Mesodermal cell (in vitro differentiated cells): ENCODE measurements around the gene NCF2.
"Not testable (repeated sequence)": the region's sequence is repeated elsewhere in the genome, so short reads cannot be mapped to it uniquely, and the experiment has no call there.

ENCODE experiments used
- H3K27ac ChIP-seq: 2 replicates; pipeline ENCODE4 v1.7.0; 2013; ENCODE audit warnings: mild to moderate bottlenecking, low read depth, low read length, moderate library complexity; ENCODE audit not compliant: severe bottlenecking
- H3K36me3 ChIP-seq: 2 replicates; pipeline ENCODE4 v1.7.1; 2013; ENCODE audit warnings: mild to moderate bottlenecking, low read length, moderate library complexity; ENCODE audit not compliant: control insufficient read depth, insufficient read depth
- H3K4me1 ChIP-seq: one replicate; pipeline ENCODE4 v1.7.1; 2013; ENCODE audit warnings: mild to moderate bottlenecking, low read length; ENCODE audit not compliant: insufficient read depth, control insufficient read depth, poor library complexity, severe bottlenecking
- H3K4me3 ChIP-seq: 2 replicates; pipeline ENCODE4 v1.7.0; 2013; ENCODE audit warnings: low read length, control low read depth, mild to moderate bottlenecking; ENCODE audit not compliant: insufficient read depth, poor library complexity, severe bottlenecking; ENCODE audit errors: extremely low read depth
- H3K9me3 ChIP-seq: 2 replicates; pipeline ENCODE4 v1.7.1; 2013; ENCODE audit warnings: mild to moderate bottlenecking, low read length, moderate library complexity; ENCODE audit not compliant: control insufficient read depth
- WGBS, 2 experiments: methylation state at CpG; one replicate each; pipeline ENCODE4 v1.1.5; 2013; ENCODE audit warnings: missing lambda C conversion rate in 2 of 2; ENCODE audit not compliant: insufficient coverage in 2 of 2; 5-methylcytosine and 5-hydroxymethylcytosine counted together

The NCF2 gene

DNA sequence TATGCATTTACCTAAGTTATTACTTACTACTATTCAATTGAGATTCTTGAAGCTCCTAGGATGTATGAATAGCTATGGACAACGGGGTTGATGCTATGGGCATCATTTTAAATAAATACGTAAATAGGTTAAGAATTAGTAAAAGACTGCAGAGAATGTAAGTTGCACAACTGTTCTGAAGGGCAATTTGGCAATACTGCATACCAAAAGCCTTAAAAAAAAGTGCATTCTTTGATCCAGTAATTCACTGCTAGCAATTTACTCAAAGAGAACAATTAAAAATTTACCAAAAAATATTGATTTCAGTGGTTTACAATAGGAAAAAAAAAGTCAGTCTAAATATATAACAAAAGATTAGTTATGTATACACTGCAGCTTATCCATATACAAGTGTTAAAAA, 41.9 kb upstream of the NCF2 start:
- H3K36me3 ChIP-seq = peaks cover 50% of the 10 kb centered on the region
- H3K27ac ChIP-seq = no peak overlapping the region
- H3K4me3 ChIP-seq = peak overlapping the region; percentile 79
- 60% methylated on average over 2 of the region's 2 CpGs; no CpG with 5 or more reads in 1 of the 2 experiments for WGBS, 2 experiments
- H3K4me1 ChIP-seq = peaks cover 13% of the 10 kb centered on the region
- H3K9me3 ChIP-seq = no peaks in the 10 kb centered on the region

DNA sequence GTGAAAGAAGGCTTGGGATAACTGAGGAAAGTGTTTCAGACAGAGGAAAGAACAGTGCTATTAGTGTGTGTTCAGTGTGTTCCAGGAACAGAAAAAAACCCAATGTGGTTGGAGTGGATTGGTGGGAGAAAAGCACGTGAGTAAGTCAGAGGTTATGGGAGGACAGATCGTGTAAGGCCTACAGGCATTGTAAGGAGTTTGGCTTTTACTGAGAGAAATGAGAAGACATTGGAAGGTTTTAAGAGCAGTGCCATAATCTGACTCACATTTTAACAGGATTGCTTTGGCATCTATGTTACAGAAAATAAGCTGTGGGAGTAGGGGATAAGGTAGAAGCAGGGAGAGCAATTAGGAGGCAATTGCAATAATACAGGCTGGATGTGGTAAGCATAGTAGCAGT, 40.5 kb upstream of the NCF2 start:
- Histone ChIP-seq H3K9me3 (no peaks in the 10 kb centered on the region), H3K4me3 (no peak overlapping the region), H3K4me1 (peaks cover 11% of the 10 kb centered on the region), H3K27ac (no peak overlapping the region), H3K36me3 (peaks cover 63% of the 10 kb centered on the region)
- 87 to 95% methylated on average over 2 of the region's 2 CpGs for WGBS, 2 experiments

DNA sequence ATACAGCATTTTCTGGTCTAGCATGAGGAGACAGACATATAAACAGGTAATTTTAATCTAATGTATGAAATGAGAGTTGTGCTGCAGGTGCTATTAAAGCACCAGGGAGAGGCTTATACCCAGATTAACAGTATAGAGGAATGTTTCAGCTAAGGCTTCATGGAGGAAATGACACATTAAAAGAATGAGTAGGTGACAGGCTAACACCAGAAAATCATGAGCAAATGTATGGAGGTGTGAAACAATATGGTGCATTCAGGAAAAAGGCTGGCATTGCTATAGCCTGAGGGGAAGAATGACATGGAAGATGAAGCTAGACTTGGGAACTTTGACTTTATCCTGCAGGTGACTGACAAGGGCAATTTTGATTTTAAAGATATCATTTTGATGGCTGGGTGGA, 38.3 kb upstream of the NCF2 start:
- peaks cover 11% of the 10 kb centered on the region for H3K4me1 ChIP-seq
- peaks cover 76% of the 10 kb centered on the region for H3K36me3 ChIP-seq

DNA sequence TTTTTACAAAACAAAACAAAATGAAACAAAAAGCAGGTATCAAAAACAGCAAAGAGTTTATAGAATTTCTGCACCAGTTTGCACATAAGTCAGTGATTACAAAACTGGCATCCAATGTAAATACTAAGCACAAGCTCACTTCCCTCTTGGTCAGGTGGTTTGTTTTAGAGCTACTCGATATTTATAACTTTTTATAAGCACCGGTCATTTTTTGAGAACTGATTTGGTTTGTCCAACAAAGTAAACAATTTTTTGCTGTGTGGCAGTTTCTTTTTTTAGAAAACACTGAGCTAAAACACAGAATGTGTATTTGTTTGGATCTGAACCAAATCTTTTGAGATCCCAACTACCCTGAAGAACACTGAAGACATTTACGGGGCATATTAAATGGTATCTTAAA, 36.0 kb upstream of the NCF2 start:
- not testable (repeated sequence) for H3K4me1 ChIP-seq, H3K9me3 ChIP-seq, H3K4me3 ChIP-seq, H3K27ac ChIP-seq
- peaks cover 60% of the 10 kb centered on the region for H3K36me3 ChIP-seq
- WGBS, 2 experiments = 100% methylated on average over 1 of the region's 3 CpGs; no CpG with 5 or more reads in 1 of the 2 experiments

More for the DNA sequence above, 38.3 kb upstream of the NCF2 start:
- Histone ChIP-seq H3K27ac (no peak overlapping the region), H3K9me3 (no peaks in the 10 kb centered on the region), H3K4me3 (no peak overlapping the region)

DNA sequence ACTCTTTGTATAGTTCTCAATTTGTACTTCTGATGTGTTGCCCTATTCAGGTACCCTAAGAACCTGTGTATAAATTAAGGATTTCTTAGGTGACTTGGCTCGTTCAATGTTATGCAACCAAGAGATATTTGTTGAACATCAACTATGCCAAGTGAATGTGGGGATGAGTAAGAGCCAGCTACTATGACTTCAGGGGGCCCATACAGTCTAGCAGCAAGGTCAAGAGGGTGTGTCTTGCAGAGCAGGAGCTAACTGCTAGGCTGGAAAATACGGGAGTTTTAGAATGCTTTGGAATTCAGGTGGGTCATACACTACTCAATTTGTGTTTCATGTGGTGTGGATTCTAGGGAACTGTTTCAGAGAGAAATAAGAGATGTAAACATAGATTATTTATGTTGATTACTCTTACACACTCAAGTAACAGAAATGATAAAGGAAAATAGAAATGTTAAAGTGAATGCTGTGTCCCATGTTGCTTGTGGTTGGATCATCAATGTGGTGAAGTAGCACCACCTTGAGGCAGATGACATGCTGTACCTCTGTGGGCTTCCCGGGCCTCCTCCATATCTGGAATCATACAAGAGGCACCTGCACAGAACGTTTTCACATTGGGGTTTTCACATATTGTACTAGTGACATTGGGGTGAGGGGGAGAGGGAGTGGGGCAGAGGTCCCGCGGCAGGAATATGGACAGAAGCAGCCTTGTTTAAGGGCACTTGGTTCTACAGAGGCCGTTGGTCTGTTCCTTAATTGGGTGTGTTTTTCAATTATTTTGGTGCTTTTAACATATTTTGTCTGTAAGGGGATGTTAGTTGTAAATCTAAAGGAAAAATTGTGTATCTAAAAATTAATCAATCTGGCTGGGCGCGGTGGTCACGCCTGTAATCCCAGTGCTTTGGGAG, 32.9 kb upstream of the NCF2 start:
- no peak overlapping the region for H3K27ac ChIP-seq
- H3K36me3 ChIP-seq = peaks cover 35% of the 10 kb centered on the region
- no peaks in the 10 kb centered on the region for H3K9me3 ChIP-seq
- no peaks in the 10 kb centered on the region for H3K4me1 ChIP-seq
- no peak overlapping the region for H3K4me3 ChIP-seq
- WGBS, 2 experiments = 53 to 84% methylated on average over 4 to 8 of the region's 10 CpGs

DNA sequence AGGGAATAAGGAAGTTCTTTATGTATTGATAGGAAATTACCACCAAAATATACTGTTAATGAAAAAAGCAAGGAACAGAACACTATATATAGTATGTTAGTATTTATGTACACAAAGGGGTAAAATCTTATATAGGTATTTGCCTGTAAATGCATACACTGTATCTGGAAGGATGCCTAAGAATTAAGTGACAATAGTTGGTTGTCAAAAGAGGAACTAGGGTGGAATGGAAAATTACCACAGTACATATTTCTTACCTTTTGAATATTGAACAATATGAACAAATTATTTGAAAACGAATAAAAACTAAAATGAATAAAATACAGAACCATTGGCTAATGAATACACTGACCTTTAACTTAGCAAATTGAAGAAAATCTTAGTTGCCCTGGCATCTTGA, 31.8 kb upstream of the NCF2 start:
- no CpG with 5 or more reads among the region's 1 CpG for WGBS, 2 experiments
- no peaks in the 10 kb centered on the region for H3K4me1 ChIP-seq
- no peak overlapping the region for H3K4me3 ChIP-seq
- H3K9me3 ChIP-seq = no peaks in the 10 kb centered on the region
- no peak overlapping the region for H3K27ac ChIP-seq
- H3K36me3 ChIP-seq = peaks cover 25% of the 10 kb centered on the region

DNA sequence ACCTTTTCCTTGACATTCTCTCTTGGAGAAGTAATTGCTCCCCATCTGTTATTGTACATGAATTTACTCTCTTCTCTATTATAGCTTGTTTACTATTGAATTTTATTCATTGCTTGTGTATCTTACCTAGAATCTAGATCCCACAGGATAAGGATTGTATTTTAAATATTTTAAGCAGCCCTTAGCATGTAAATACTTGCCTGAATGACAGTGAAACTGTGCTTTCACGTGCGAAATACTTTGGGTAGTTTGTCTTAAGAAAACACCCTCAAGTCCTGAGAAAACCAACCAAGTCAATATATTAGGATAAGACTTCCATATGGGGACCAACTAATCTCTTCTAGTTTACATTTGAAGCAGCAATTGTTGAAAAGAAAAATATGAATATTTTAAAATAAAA, 30.1 kb upstream of the NCF2 start:
- WGBS, 2 experiments = no CpG with 5 or more reads among the region's 2 CpGs
- Histone ChIP-seq H3K9me3 (no peaks in the 10 kb centered on the region), H3K4me1 (no peaks in the 10 kb centered on the region), H3K36me3 (peaks cover 8% of the 10 kb centered on the region), H3K4me3 (no peak overlapping the region), H3K27ac (no peak overlapping the region)

DNA sequence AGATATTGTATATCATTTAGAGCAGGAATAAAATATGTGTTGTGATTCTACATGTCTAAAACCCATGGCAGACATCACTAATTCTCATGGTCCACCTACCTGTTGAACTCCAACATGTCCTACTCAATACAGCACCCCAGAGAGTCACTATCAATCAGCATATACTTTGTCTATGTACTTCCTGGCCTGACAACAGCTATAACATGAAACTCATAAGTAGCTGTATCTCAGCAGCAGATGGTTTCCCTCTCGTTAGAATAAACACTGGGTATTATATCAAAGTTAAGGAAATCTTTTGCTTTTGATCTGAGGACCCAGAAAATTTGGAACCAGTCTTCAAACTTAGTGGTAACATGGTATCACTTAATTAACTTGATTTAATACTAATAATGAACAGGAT, 29.5 kb upstream of the NCF2 start:
- no CpG with 5 or more reads among the region's 1 CpG for WGBS, 2 experiments
- no peaks in the 10 kb centered on the region for H3K4me1 ChIP-seq
- peaks cover 3% of the 10 kb centered on the region for H3K36me3 ChIP-seq
- no peaks in the 10 kb centered on the region for H3K9me3 ChIP-seq
- no peak overlapping the region for H3K4me3 ChIP-seq
- H3K27ac ChIP-seq = no peak overlapping the region

DNA sequence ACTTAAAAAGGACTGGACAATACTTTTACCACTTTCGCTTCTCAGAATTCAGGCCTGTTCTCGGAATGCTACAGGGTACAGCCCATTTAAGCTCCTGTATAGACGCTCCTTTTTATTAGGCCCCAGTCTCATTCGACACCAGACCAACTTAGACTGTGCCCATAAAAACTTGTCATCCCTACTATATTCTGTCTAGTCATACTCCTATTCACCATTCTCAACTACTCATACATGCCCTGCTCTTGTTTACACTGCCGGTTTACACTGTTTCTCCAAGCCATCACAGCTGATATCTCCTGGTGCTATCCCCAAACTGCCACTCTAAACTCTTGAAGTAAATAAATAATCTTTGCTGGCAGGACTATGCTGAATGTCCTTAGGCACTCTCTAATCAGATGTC, 27.9 kb upstream of the NCF2 start:
- H3K27ac ChIP-seq, H3K4me1 ChIP-seq, H3K4me3 ChIP-seq, H3K9me3 ChIP-seq, H3K36me3 ChIP-seq: not testable (repeated sequence)
- 71 to 81% methylated on average over 3 to 4 of the region's 5 CpGs for WGBS, 2 experiments

DNA sequence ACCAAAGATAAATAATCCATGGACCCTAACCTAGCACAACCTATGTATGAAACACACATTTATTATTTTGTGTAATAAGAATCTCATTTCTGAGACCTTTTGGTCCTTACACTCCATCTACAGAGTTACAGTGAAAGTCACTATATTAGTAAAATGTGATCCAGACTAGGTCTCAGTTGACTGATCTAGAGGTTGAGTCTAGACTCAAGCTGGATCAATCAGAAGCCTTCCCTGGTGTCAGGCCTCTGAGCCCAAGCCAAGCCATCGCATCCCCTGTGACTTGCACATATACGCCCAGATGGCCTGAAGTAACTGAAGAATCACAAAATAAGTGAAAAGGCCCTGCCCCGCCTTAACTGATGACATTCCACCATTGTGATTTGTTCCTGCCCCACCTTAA, 22.7 kb upstream of the NCF2 start:
- H3K4me3 ChIP-seq, H3K36me3 ChIP-seq, H3K9me3 ChIP-seq, H3K4me1 ChIP-seq, H3K27ac ChIP-seq: not testable (repeated sequence)
- 100% methylated on average over 1 of the region's 3 CpGs; no CpG with 5 or more reads in 1 of the 2 experiments for WGBS, 2 experiments

DNA sequence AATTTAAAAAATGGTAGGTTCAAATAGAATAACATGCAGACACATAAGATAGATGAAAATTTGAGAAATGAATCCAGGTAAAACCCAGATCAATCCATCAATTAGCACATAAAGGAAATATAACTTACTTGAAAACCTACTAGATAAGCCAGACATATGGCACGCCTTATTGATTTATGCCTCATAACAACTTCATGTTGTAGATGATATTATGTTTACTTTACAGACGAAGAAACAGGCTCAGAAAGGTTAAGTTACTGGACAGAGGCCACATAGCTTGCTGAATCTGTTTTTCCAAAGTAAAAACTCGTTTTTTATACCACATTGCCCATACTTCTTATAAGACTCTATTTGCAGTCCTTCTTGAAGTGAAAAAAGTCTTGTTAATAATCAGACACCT, 22.1 kb upstream of the NCF2 start:
- Histone ChIP-seq H3K9me3 (no peaks in the 10 kb centered on the region), H3K36me3 (no peaks in the 10 kb centered on the region), H3K4me1 (no peaks in the 10 kb centered on the region), H3K27ac (no peak overlapping the region), H3K4me3 (no peak overlapping the region)
- no CpG with 5 or more reads among the region's 3 CpGs for WGBS, 2 experiments
